Esophagus squamous epithelium (tissue), 5 donors: ENCODE results near the gene LRG1. TPM values are rescaled to one million over a fixed set of nuclear protein-coding genes. Genes with fewer than 3 reads are reported as not detected.

ENCODE experiments used
- DNase-seq: peaks from one replicate; lab custom pipeline; 2025; lab: John Stamatoyannopoulos, UW
- H3K27ac ChIP-seq, 4 donors: fragments of 200-600 bp; sonication (generic); one replicate each; pipeline ENCODE4 v1.5.1; 2016 to 2019; ENCODE audit warnings: mild to moderate bottlenecking in 1 of 4
- H3K27me3 ChIP-seq, 4 donors: fragments of 200-600 bp; sonication (generic); 1 replicate in 3 of 4; 2 replicates in 1 of 4; pipeline versions ENCODE4 v1.5.1 to v1.6.0; 2017 to 2021; ENCODE audit warnings: antibody characterized with exemption in 1 of 4
- H3K36me3 ChIP-seq, 3 donors: fragments of 200-600 bp; sonication (generic); one replicate each; pipeline ENCODE4 v1.5.1; 2016 to 2019
- H3K4me1 ChIP-seq, 3 donors: fragments of 200-600 bp; sonication (generic); one replicate each; pipeline ENCODE4 v1.5.1; 2017 to 2019
- H3K4me3 ChIP-seq, 4 donors: fragments of 200-600 bp; sonication (generic); 1 replicate in 3 of 4; 2 replicates in 1 of 4; pipeline ENCODE4 v1.5.1; 2016 to 2019; ENCODE audit warnings: mild to moderate bottlenecking in 2 of 4, moderate library complexity in 1 of 4
- H3K9me3 ChIP-seq, 3 donors: fragments of 200-600 bp; sonication (generic); one replicate each; pipeline ENCODE4 v1.5.1; 2016 to 2019
- CTCF ChIP-seq, 6 experiments: fragments of 450-650 bp in 4 of 6; fragments of 200-600 bp in 2 of 6; sonication (generic) in 2 of 6; IDR thresholded peaks; one replicate each; pipeline ENCODE4 v1.5.1; 2016 to 2019; ENCODE audit warnings: antibody characterized with exemption in 6 of 6, mild to moderate bottlenecking in 4 of 6, moderate library complexity in 4 of 6
- POLR2A ChIP-seq, 4 donors: fragments of 450-650 bp; IDR thresholded peaks; one replicate each; pipeline ENCODE4 v1.6.1; 2017; ENCODE audit warnings: antibody characterized with exemption in 4 of 4, mild to moderate bottlenecking in 4 of 4, moderate library complexity in 3 of 4
- WGBS, 2 donors: methylation state at CpG; one replicate each; pipeline ENCODE4 v1.1.5; 2018; 5-methylcytosine and 5-hydroxymethylcytosine counted together
- intact Hi-C: fragments of 100-400 bp; cut with DNase I; formaldehyde crosslinking; loops from one replicate; pipeline ENCODE4 v1.15.0; 2022
- total RNA-seq, 4 donors: library from RNA; depleted of rRNA; stranded (reverse); fragments of >200 nt; gene quantifications; one replicate each; pipeline ENCODE4 v1.1.0, GENCODE V29; 2016
- donor health status: DM: yes; HTN: yes; CAD: no.

The LRG1 gene
- total RNA-seq, 4 donors from 2014 or later: 3.8 to 53.0 (median 21.1) TPM

- intact Hi-C loops: no loop called here
- WGBS, 2 donors: 84 to 86% methylated on average over 5 to 9 of the region's 27 CpGs
- Histone ChIP-seq H3K27me3 (peaks cover 0 to 47% (median 0%) of the 10 kb centered on the region in 4 donors), H3K9me3 (no peaks in the 10 kb centered on the region), H3K4me3 (peak overlapping the region in 1 of 4 donors; percentile 18), H3K27ac (no peak overlapping the region), H3K36me3 (no peaks in the 10 kb centered on the region), H3K4me1 (peaks cover 14 to 59% (median 24%) of the 10 kb centered on the region in 3 donors)
- TF ChIP-seq CTCF (IDR thresholded peaks at IDR 0.05) (no peak), POLR2A (IDR thresholded peaks at IDR 0.05) (no peak)
- DNase-seq: no peak
Measured at GRCh38 chr19:4537953-4538600, 1.8 kb downstream of the LRG1 start.

- intact Hi-C loops: no loop called here
- 20 to 56% methylated on average over 1 to 2 of the region's 5 CpGs for WGBS, 2 donors
- Histone ChIP-seq H3K4me1 (peaks cover 14 to 54% (median 24%) of the 10 kb centered on the region in 3 donors), H3K9me3 (no peaks in the 10 kb centered on the region), H3K27me3 (peaks cover 0 to 47% (median 0%) of the 10 kb centered on the region in 4 donors), H3K27ac (no peak overlapping the region), H3K4me3 (no peak overlapping the region), H3K36me3 (no peaks in the 10 kb centered on the region)
- no peak for DNase-seq
- TF ChIP-seq CTCF (IDR thresholded peaks at IDR 0.05) (no peak), POLR2A (IDR thresholded peaks at IDR 0.05) (no peak)
Measured at GRCh38 chr19:4536798-4537197, 3.0 kb downstream of the LRG1 start.

- 10 to 17% methylated on average over 9 to 19 of the region's 49 CpGs for WGBS, 2 donors
- TF ChIP-seq POLR2A (IDR thresholded peaks at IDR 0.05): no peak
- TF ChIP-seq CTCF (IDR thresholded peaks at IDR 0.05): no peak
- DNase-seq: no peak
- no peaks in the 10 kb centered on the region for H3K9me3 ChIP-seq
- H3K4me1 ChIP-seq: peaks cover 10 to 44% (median 21%) of the 10 kb centered on the region in 3 donors
- H3K4me3 ChIP-seq: peak within 1 kb of the TSS in 3 of 4 donors; percentile 12 to 54 (median 39)
- intact Hi-C loops: no loop called here
- H3K36me3 ChIP-seq: no peaks in the 10 kb centered on the region
- H3K27me3 ChIP-seq: peaks cover 0 to 41% (median 0%) of the 10 kb centered on the region in 4 donors
- peak within 1 kb of the TSS in 2 of 4 donors; percentile 36 to 43 for H3K27ac ChIP-seq
Measured at GRCh38 chr19:4534836-4535658, 4.8 kb downstream of the LRG1 start, which contains the start of gene PLIN5. PLIN5 (minus strand) TSS chr19:4535224; CDS start chr19:4534074, 1,150 bp downstream.

GRCh38 chr19:4533835-4534424 lies 5.9 kb downstream of the LRG1 start:
- no peak for DNase-seq
- intact Hi-C loops: no loop called here
- peaks cover 8 to 33% (median 17%) of the 10 kb centered on the region in 3 donors for H3K4me1 ChIP-seq
- WGBS, 2 donors: 79 to 81% methylated on average over 6 of the region's 9 CpGs
- no peak overlapping the region for H3K27ac ChIP-seq
- H3K4me3 ChIP-seq: no peak overlapping the region
- H3K27me3 ChIP-seq: peaks cover 0 to 31% (median 0%) of the 10 kb centered on the region in 4 donors
- TF ChIP-seq CTCF (IDR thresholded peaks at IDR 0.05) (no peak), POLR2A (IDR thresholded peaks at IDR 0.05) (no peak)
- no peaks in the 10 kb centered on the region for H3K36me3 ChIP-seq
- no peaks in the 10 kb centered on the region for H3K9me3 ChIP-seq
